Activated CD4-positive, alpha-beta T cell treated with anti-CD3 and anti-CD28 coated beads, Interleukin-2, amount 50 U/mL, for 4 hours (primary cell): ENCODE measurements around the gene MLLT6.

Source experiments
- DNase-seq, 2 experiments: peaks; one replicate each; pipeline ENCODE4 v3.0.0-alpha.2; 2020

The MLLT6 gene

GRCh38 chr17:38729368-38729885, 24.4 kb downstream of the MLLT6 start:
- no peak for DNase-seq

- DNase-seq: peak; percentile 74 to 78
These were observed 24.9 kb downstream of the MLLT6 start, which contains the start of gene CISD3 for GRCh38 chr17:38729886-38730525. TSS of gene CISD3 (plus strand) at chr17:38730341. CDS start at chr17:38730359, 18 bp downstream.

- DNase-seq: no peak
These were observed 25.7 kb downstream of the MLLT6 start for GRCh38 chr17:38730526-38731379.

GRCh38 chr17:38731526-38732294, 26.6 kb downstream of the MLLT6 start:
- no peak for DNase-seq

- DNase-seq: no peak
These were observed 27.6 kb downstream of the MLLT6 start for GRCh38 chr17:38732376-38733281.

GRCh38 chr17:38733282-38733981, 28.4 kb downstream of the MLLT6 start:
- no peak for DNase-seq

- no peak for DNase-seq
These were observed 29.2 kb downstream of the MLLT6 start for GRCh38 chr17:38733982-38734973.

- DNase-seq: peak; percentile 70 to 71
These were observed 30.3 kb downstream of the MLLT6 start for GRCh38 chr17:38735161-38735997.

GRCh38 chr17:38738007-38738662, 33.1 kb downstream of the MLLT6 start:
- DNase-seq: no peak

- DNase-seq: no peak
These were observed 33.6 kb downstream of the MLLT6 start for GRCh38 chr17:38738686-38739085.

- no peak for DNase-seq
These were observed 34.2 kb downstream of the MLLT6 start for GRCh38 chr17:38739305-38739704.

GRCh38 chr17:38740044-38740443, 35.0 kb downstream of the MLLT6 start:
- DNase-seq: no peak

GRCh38 chr17:38740806-38741205, 35.7 kb downstream of the MLLT6 start:
- no peak for DNase-seq

- DNase-seq: no peak
These were observed 36.4 kb downstream of the MLLT6 start for GRCh38 chr17:38741461-38741860.

- no peak for DNase-seq
These were observed 36.9 kb downstream of the MLLT6 start for GRCh38 chr17:38741921-38742410.

GRCh38 chr17:38742411-38743308, 37.6 kb downstream of the MLLT6 start:
- DNase-seq: no peak

GRCh38 chr17:38743556-38744171, 38.6 kb downstream of the MLLT6 start:
- DNase-seq: no peak
